GM19025 (cell line): ENCODE measurements around the gene MED25.

ENCODE experiments used
- ATAC-seq: cut with Tn5 transposase; IDR thresholded peaks from one replicate; pipeline ENCODE4 v1.9.1; 2021; ENCODE audit warnings: mild to moderate bottlenecking, low read depth, moderate library complexity; ENCODE audit not compliant: unreplicated experiment

MED25 gene

GRCh38 chr19:49817964-49818648 is at the start of gene MED25:
Gene MED25, plus strand, starts transcription at chr19:49818289. Its CDS starts 53 bp downstream, at chr19:49818342.
- ATAC-seq: peak; percentile 63

DNA sequence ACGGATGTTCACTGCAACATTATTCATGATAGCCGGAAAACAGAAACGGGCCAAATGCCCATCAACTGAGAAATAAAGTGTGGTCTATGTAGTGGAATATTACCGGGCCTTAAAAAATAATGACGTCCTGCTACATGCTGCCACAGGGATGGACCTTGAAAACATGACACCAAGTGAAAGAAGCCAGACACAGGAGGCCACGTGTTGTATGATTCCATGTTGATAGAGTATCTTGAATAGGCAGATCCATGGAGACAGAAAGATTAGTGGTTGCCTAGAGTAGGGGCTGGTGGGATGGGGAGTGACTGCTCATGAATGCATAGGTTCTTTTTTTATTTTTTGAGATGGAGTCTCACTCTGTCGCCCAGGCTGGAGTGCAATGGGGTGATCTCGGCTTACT is 47.6 kb upstream of the MED25 start:
- no peak for ATAC-seq

DNA sequence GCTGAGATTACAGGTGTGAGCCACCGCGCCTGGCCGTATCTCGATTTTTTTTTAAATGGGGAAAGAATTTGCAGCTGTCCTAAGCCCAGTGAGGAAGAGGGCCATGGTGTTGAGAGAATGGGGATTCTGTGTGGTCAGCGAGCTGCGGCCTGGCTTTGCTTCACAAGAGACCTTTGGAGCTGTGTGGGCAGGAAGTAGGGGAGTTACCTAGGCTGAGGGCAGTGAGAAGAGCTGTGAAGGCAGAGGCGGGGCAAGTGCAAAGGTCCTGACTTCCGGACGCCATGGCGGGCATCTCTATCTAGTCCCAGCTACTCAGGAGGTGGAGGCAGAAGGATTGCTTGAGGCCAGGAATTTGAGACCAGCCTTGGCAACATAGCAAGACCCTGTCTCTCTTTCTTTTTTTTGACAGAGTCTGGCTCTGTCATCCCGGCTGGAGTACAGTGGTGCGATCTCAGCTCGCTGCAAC is 46.4 kb upstream of the MED25 start:
- no peak for ATAC-seq

DNA sequence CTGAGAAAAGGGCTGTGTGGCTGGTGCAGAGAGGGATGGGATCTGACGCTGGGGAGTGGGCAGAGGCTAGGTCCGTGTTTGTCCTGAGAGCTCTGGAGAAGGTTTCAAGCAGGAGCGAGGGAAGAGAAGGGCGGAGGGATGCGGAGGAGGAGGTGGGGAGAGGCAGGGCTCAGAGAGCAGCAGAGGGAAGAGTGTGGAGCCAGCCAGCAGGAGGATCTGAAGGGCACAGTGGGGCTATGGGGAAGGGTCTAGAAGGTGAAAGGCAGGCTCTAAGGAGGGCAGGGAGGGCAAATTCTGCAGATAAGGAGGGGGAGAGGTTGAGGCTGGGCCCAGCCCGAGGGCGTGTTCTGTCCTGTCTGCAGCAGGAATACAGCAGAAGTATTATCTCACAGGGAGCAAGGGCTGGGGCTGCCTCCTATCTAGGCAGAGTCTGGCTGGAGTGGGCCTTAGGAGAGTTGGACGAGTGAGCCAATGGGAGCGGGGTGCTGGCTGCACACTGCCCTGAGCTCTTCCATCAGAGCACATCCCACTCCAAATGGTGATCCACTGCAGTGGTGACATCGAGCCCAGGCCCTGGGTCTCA is 45.1 kb upstream of the MED25 start:
- no peak for ATAC-seq

DNA sequence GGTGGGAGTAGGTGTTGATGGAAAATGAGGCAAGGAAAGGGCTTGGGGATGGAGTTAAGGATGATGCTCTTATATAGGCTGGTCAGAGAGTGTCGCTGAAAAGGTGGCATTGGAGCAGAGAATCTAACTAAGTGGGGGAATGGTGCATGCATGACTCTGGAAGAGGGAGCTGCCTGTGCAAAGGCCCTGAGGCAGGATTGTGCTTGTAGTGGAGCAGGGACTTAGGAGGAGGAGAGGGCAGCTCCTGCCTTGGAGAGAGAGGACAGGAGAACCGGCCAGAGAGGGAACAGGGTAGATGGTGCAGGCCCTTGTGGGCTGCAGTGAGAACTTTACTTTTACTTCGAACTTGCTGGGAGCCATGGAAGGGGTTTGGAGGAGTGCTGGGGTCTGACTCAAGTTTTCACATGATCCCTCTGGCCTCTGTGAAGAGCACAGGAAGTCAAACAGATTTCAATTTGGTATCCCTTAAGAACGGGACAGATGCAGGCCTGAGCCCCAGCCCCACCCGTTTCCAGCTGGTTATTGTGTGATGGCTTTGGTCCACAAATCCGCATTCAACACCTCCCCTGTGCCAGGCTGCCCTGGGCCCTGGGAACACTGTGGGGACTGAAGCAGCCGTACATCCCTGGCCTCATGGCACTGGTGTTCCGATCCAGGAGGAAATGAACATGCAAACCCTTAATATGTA is 44.3 kb upstream of the MED25 start:
- no peak for ATAC-seq

DNA sequence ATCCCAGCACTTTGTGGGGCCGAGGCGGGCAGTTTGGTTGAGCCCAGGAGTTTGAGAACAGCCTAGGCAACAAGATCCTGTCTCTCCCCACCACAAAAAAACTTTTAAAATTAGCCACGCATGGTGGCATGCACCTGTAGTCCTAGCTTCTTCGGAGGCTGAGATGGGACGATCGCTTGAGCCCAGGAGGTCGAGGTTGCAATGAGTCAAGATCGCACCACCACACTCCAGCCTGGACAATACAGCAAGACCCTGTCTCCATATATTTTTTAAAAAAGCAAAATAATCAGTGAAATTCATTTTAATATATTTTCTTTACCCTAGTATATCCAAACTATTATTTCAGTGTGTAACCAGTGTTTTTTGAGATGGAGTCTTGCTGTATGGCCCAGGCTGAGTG is 43.1 kb upstream of the MED25 start:
- ATAC-seq: no peak

DNA sequence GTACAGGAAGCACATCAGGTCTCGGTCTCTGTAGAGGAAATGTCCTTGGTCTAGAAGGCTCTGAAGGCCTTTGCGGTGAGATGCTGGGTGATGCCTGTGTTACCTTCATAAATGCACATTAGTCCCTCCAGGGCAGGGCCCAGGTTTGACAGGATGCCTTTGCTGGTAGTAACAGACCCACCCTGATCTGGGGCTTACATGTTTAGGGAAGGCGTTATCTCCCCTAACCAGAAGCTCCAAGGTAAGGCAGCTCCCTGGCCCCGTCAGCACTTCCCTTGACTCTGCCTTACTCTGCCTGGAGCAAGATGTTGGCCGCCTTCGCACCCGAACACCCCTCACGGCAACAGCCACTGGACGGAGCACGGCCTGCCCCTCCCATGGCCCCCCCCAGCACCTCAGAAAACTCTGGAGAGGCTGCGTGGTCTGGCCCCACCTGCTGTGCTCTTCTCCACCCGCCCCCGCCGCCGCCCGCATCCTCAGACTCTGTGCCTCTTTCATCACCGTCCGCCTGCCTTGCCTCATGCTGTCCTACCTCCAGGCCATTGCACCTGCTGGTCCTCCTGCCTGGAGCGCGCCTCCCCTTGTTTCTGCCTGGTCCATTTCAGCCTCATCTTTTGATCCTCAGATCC is 42.2 kb upstream of the MED25 start:
- ATAC-seq: no peak

DNA sequence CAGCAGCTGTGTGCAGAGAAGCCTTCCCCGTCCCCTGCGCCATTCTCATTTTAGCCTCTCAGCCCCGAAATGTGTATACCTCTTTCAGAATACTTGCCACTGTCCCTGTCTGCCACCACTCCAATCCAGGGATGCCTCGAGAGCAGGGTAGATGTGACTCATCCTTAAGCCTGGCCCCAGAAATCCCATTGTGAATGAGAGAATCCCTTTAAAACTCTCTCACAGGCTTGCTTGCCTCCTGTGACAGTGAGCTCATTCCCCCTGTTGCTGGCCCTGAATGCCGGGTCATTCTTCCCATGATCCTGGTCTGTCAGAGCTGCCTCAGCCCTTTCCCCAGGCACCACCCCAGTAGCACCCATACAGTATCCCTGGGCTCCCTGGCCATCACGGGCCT is 41.7 kb upstream of the MED25 start:
- ATAC-seq: no peak

GRCh38 chr19:49779731-49780555 is 38.1 kb upstream of the MED25 start:
- ATAC-seq: no peak

DNA sequence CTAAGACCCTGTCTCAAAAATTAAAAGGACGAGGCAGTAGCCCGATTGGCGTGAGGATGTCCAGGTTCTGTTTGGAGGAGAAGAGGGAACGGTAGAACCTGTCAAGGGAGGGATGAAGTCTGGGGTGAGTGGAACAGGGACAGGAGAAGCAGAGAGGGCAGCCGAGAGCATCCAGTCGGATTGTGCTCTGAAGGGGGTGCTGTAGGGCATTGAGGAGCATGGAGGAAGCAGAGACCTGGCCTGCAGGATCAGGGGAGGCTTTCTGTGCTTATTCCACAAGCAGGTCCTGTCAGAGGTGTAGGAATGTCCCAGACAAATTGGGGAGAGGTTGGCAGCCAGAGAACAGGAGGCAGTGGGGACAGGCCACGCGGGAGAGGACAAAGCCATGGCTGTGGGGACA is 37.2 kb upstream of the MED25 start:
- ATAC-seq: no peak

GRCh38 chr19:49781394-49781793 is 36.7 kb upstream of the MED25 start:
- no peak for ATAC-seq

DNA sequence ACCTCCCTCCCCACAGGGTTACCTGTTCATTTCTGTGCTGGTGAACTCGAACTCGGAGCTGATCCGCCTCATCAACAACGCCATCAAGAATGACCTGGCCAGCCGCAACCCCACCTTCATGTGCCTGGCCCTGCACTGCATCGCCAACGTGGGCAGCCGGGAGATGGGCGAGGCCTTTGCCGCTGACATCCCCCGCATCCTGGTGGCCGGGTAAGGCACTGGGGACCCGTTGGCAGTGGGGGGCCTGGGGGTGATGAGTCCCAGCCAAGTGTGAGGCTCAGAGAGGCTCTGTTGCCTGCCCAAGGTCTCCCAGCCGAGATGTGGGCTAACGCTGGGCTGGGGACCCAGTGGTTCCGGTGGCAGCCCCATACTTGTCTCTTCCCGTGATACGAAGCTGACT is 35.6 kb upstream of the MED25 start:
- ATAC-seq: no peak

GRCh38 chr19:49786376-49786820 is 31.7 kb upstream of the MED25 start:
- ATAC-seq: no peak

GRCh38 chr19:49787746-49788145 is 30.3 kb upstream of the MED25 start:
- ATAC-seq: no peak

GRCh38 chr19:49788857-49789256 is 29.2 kb upstream of the MED25 start:
- ATAC-seq: no peak

DNA sequence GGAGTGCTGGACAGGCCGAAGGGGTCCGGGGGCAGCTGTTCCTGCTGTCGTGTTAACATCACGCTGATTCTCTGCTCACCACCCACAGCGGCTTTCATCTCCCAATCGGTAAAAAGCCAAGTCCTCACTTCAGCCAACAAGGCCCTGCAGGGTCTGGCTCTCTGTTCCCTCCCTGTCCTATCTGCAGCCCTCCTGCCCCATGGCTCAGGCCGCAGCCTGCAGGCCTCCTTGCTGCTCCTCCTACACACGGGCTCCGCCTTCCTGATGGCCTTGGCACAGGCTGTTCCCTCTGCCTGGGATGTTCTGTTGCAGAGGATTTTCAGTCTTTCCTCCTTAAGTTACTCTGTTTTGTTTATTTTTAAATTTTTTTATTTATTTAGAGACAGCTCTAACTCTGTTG is 27.2 kb upstream of the MED25 start:
- no peak for ATAC-seq

DNA sequence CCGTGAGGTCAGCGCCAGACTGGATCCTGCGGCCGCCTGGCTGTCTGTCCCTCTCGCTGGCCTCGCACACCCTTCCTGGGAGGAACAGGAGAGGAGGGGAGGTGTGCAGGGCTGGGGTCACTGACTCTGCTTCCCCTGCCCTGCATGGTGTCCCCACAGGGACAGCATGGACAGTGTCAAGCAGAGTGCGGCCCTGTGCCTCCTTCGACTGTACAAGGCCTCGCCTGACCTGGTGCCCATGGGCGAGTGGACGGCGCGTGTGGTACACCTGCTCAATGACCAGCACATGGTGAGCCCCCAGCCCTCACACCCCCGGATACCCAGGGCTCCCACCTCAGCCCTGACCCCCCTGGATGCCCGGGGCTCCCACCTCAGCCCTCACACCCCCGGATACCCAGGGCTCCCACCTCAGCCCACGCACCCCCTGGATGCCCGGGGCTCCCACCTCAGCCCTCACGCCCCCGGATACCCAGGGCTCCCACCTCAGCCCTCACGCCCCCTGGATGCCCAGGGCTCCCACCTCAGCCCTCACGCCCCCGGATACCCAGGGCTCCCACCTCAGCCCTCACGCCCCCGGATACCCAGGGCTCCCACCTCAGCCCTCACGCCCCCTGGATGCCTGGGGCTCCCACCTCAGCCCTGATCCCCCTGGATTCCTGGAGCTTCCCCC is 26.2 kb upstream of the MED25 start:
- no peak for ATAC-seq

DNA sequence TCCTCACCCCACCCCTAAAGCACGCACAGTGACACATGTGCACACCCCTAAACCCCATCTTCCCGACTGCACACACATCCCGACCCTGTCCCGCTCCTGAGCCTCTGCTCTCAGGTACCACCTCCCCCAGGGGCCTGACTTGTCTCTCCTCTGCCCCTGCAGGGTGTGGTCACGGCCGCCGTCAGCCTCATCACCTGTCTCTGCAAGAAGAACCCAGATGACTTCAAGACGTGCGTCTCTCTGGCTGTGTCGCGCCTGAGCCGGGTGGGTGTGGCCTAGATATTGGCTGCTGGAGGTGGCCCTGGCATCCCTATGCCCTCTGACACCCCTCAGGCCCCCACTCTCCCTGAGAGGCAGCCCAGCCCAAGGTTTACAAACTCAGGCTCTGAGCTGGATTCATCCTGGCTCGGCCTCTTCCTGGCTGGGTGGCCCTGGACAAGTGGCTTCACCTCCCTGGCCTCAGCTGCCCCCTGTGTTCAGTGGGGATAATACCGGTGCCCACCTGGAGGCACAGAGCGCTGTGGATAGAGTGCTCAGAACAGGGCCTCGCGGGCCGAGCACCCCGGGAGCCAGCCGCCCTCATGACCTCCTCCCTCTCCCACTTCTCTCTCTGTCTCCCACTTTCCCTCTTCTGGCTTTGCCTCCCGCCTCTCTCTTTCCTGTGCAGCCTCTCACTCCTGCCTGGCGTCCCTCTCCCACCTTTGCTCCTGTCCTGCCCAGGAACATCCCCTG is 25.1 kb upstream of the MED25 start:
- no peak for ATAC-seq

DNA sequence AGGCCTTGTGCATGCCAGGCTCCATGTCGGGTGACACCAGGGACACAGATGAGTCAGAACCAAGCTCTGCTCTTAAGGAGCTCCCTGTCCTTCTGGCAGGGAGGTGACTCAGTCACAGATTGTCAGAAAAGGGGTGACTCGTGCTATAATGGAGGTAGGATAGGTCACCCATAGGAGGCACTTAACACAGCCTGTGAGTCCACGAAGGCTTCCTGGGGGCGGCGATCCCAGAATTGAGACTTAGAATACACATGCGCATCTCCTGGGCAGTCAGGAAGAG is 24.6 kb upstream of the MED25 start:
- ATAC-seq: no peak

GRCh38 chr19:49795615-49796014 is 22.5 kb upstream of the MED25 start:
- no peak for ATAC-seq
